DND-41 (cell line): ENCODE results near the gene ZC3H10.

Experiments used
- ATAC-seq: fragments of 200-7000 bp; cut with Tn5 transposase; 3 replicates; pipeline ENCODE4 v1.9.1; 2021; ENCODE audit warnings: low read depth; ENCODE audit not compliant: insufficient read depth
- DNase-seq: peaks from one replicate; pipeline ENCODE4 v3.0.0-alpha.2; 2020
- H2AFZ ChIP-seq: 2 replicates; pipeline ENCODE4 v1.6.0; 2012; ENCODE audit warnings: low read depth, low read length
- H3K27ac ChIP-seq: 2 replicates; pipeline ENCODE4 v1.5.1; 2012; ENCODE audit warnings: low read length, inconsistent platforms
- H3K27me3 ChIP-seq: fragments of 200-600 bp; sonication (generic); 2 replicates; pipeline ENCODE4 v1.6.0; 2012; ENCODE audit warnings: low read length, mild to moderate bottlenecking, inconsistent platforms; ENCODE audit not compliant: insufficient read depth, poor library complexity
- H3K36me3 ChIP-seq: 2 replicates; pipeline ENCODE4 v1.5.1; 2012; ENCODE audit warnings: low read length, inconsistent platforms; ENCODE audit not compliant: insufficient read depth
- H3K4me1 ChIP-seq: 2 replicates; pipeline ENCODE4 v1.5.1; 2012; ENCODE audit warnings: mild to moderate bottlenecking, low read length; ENCODE audit not compliant: insufficient read depth
- H3K4me2 ChIP-seq: 2 replicates; pipeline ENCODE4 v1.6.0; 2012; ENCODE audit warnings: mild to moderate bottlenecking, moderate library complexity, low read length, inconsistent platforms; ENCODE audit not compliant: insufficient read depth
- H3K4me3 ChIP-seq, 2 experiments: fragments of 200-600 bp in 1 of 2; shearing (Covaris generic) in 1 of 2; 2 replicates each; pipeline ENCODE4 v1.5.1; 2012 to 2016; ENCODE audit warnings: inconsistent platforms in 2 of 2, low read length in 2 of 2, mild to moderate bottlenecking in 2 of 2, low read depth in 1 of 2, moderate library complexity in 1 of 2
- H3K79me2 ChIP-seq: 2 replicates; pipeline ENCODE4 v1.6.0; 2012; ENCODE audit warnings: low read length, inconsistent platforms; ENCODE audit not compliant: insufficient read depth
- H3K9ac ChIP-seq: 2 replicates; pipeline ENCODE4 v1.6.0; 2012; ENCODE audit warnings: low read depth, mild to moderate bottlenecking, inconsistent platforms, low read length, moderate library complexity
- H3K9me3 ChIP-seq: 2 replicates; pipeline ENCODE4 v1.5.1; 2012; ENCODE audit warnings: low read length, moderate library complexity, mild to moderate bottlenecking, inconsistent platforms; ENCODE audit not compliant: insufficient read depth, severe bottlenecking
- H4K20me1 ChIP-seq: 2 replicates; pipeline ENCODE4 v1.6.0; 2012; ENCODE audit warnings: low read length; ENCODE audit not compliant: insufficient read depth
- CTCF ChIP-seq: IDR thresholded peaks from 2 replicates; pipeline ENCODE4 v1.5.1; 2012; ENCODE audit warnings: borderline replicate concordance, low read length, moderate library complexity, mild to moderate bottlenecking; ENCODE audit not compliant: poor library complexity, severe bottlenecking; ENCODE audit errors: extremely low read depth
- EZH2 ChIP-seq: IDR thresholded peaks from 3 replicates; pipeline ENCODE4 v1.6.1; 2012; ENCODE audit warnings: borderline replicate concordance, low read depth, mild to moderate bottlenecking, moderate library complexity, low read length, inconsistent platforms; ENCODE audit not compliant: severe bottlenecking

Gene ZC3H10

GRCh38 chr12:56134897-56135296, 16.8 kb downstream of the ZC3H10 start:
- Histone ChIP-seq H3K27me3 (no peaks in the 10 kb centered on the region), H2AFZ (no peak overlapping the region), H3K4me2 (no peak overlapping the region), H3K9ac (no peak overlapping the region), H3K79me2 (peaks cover 11% of the 10 kb centered on the region), H3K4me3 (no peak overlapping the region), H3K36me3 (peaks cover 76% of the 10 kb centered on the region), H3K9me3 (peaks cover 6% of the 10 kb centered on the region), H3K4me1 (peaks cover 6% of the 10 kb centered on the region), H3K27ac (no peak overlapping the region), H4K20me1 (no peaks in the 10 kb centered on the region)
- TF ChIP-seq CTCF: no peak
- ATAC-seq: no peak
- DNase-seq: no peak

- Histone ChIP-seq H4K20me1 (no peaks in the 10 kb centered on the region), H3K4me1 (no peaks in the 10 kb centered on the region; the same call in 1 of the 2 replicates), H3K4me3 (no peak overlapping the region), H3K79me2 (no peaks in the 10 kb centered on the region), H3K36me3 (peaks cover 73% of the 10 kb centered on the region), H2AFZ (no peak overlapping the region), H3K9ac (no peak overlapping the region), H3K27me3 (no peaks in the 10 kb centered on the region), H3K27ac (no peak overlapping the region), H3K9me3 (no peaks in the 10 kb centered on the region), H3K4me2 (no peak overlapping the region)
- TF ChIP-seq CTCF (no peak), EZH2 (no peak)
- DNase-seq: no peak
- no peak for ATAC-seq
Observed at GRCh38 chr12:56137853-56138571, 19.9 kb downstream of the ZC3H10 start.

- H3K4me1 ChIP-seq: no peaks in the 10 kb centered on the region; the same call in 1 of the 2 replicates
- H3K36me3 ChIP-seq: peaks cover 72% of the 10 kb centered on the region
- no peak overlapping the region for H3K4me3 ChIP-seq
- H3K4me2 ChIP-seq: no peak overlapping the region
- no peak overlapping the region for H3K9ac ChIP-seq
- TF ChIP-seq EZH2 (no peak), CTCF (no peak)
- no peaks in the 10 kb centered on the region for H3K27me3 ChIP-seq
- no peak overlapping the region for H3K27ac ChIP-seq
- no peak; the same call in 2 of the 3 replicates for ATAC-seq
- no peak for DNase-seq
- no peaks in the 10 kb centered on the region for H3K79me2 ChIP-seq
- no peaks in the 10 kb centered on the region for H3K9me3 ChIP-seq
- H4K20me1 ChIP-seq: no peaks in the 10 kb centered on the region
- H2AFZ ChIP-seq: no peak overlapping the region
Observed at GRCh38 chr12:56141946-56142784, 24.1 kb downstream of the ZC3H10 start.
